GM13977 (cell line): ENCODE results near the gene EIF3M.

ENCODE experiments used
- DNase-seq: peaks from one replicate; pipeline ENCODE4 v3.0.0; 2012; ENCODE audit warnings: low spot score
- in situ Hi-C: fragments of 300-500 bp; cut with MboI; formaldehyde crosslinking; loops from one replicate; pipeline ENCODE4 v1.12.0; 2022; ENCODE audit warnings: low sequenced_read_pairs, low pct_unique_long_range_greater_than_20kb, mixed read lengths, inconsistent platforms; ENCODE audit not compliant: unreplicated experiment
- TF ChIP-seq, protein P1 (sequence below): IDR thresholded peaks from 2 replicates; pipeline ENCODE4 v1.5.1; 2012; ENCODE audit warnings: mild to moderate bottlenecking, control low read depth; ENCODE audit not compliant: insufficient read depth; ENCODE audit errors: extremely low read depth, missing control alignments

EIF3M gene

DNA sequence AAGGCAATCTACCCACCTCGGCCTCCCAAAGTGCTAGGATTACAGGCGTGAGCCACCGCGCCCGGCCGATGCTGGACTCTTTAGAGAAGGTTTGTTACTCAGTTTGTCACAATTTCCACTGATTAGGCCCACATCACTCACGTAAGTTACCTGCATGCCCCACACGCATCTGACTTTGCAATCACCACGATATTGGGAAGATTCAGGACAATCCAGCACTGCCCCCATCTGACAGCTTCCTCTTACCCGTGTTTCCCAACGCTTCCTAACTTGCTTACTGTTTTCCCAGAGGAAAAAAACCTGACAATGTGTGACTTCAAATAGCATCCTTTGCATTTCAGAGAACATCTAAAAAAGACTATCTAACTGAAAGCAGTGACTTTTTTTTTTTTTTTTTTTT, 21.8 kb upstream of the EIF3M start:
- in situ Hi-C loops, result no loop called here
- DNase-seq, result no peak
- TF ChIP-seq, protein P1, sequence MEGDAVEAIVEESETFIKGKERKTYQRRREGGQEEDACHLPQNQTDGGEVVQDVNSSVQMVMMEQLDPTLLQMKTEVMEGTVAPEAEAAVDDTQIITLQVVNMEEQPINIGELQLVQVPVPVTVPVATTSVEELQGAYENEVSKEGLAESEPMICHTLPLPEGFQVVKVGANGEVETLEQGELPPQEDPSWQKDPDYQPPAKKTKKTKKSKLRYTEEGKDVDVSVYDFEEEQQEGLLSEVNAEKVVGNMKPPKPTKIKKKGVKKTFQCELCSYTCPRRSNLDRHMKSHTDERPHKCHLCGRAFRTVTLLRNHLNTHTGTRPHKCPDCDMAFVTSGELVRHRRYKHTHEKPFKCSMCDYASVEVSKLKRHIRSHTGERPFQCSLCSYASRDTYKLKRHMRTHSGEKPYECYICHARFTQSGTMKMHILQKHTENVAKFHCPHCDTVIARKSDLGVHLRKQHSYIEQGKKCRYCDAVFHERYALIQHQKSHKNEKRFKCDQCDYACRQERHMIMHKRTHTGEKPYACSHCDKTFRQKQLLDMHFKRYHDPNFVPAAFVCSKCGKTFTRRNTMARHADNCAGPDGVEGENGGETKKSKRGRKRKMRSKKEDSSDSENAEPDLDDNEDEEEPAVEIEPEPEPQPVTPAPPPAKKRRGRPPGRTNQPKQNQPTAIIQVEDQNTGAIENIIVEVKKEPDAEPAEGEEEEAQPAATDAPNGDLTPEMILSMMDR, result peak; percentile 12

- in situ Hi-C loops, result no loop called here
Observed at GRCh38 chr11:32562839-32563599, 20.6 kb upstream of the EIF3M start.

GRCh38 chr11:32563600-32563959, 20.1 kb upstream of the EIF3M start:
- in situ Hi-C loops, result no loop called here
- DNase-seq, result no peak
- TF ChIP-seq, protein P1, result no peak

More at GRCh38 chr11:32562839-32563599, 20.6 kb upstream of the EIF3M start:
- no peak for DNase-seq
- TF ChIP-seq, protein P1, result no peak

GRCh38 chr11:32566517-32566916, 17.1 kb upstream of the EIF3M start:
- DNase-seq, result no peak
- in situ Hi-C loops, result no loop called here
- TF ChIP-seq, protein P1, result no peak

DNA sequence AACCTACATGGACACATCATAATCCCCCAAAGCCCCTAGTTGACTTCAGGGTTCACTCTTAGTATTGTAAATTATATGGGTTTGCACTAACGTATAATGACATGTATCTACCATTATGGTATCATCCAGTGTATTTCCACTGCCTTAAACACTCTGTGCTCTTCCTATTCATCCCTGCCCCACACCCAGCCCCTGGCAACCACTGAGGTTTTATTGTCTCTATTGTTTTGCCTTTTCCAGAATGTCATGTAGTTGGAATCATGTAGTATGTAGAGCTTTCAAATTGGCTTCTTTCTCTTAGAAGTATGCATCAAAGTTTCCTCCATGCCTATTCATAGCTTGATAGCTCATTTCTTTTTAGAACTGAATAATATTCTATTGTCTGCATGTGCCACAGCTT, 16.5 kb upstream of the EIF3M start:
- no peak for DNase-seq
- TF ChIP-seq, protein P1, result no peak
- in situ Hi-C loops, result no loop called here

DNA sequence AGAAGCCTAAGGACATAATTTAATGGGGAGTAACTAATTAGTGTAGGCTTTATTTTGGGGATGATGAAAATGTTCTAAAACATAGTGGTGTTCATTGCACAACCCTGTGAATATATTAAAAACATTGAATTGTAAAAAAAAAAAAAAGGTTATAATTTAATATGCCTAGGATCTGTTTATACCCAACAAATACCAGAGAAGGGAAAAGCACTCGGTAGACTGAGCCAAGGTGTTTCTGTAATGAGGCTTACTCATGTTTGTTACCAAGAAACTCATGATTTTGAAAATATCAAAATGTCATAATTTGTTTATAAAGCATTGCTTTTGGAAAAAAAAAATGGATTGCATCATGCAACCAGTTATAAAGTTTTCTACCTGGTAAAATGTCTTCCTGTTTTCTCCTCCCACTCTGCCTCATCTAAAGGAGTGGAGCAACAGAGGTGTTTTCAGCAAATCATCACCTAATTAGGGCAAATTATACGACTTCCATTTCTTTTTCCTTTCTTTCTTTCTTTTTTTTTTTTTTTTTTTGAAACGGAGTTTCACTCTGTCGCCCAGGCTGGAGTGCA, 14.2 kb upstream of the EIF3M start:
- TF ChIP-seq, protein P1, result no peak
- DNase-seq, result no peak
- in situ Hi-C loops, result no loop called here
